NCI-H1092 treated with DMSO at 0.1 percent for 48 hours (cell line): Measurements from ENCODE around the gene FUNDC2.

Source experiments
- DNase-seq: peaks from one replicate; lab custom pipeline; 2025; lab: John Stamatoyannopoulos, UW

Gene FUNDC2

GRCh38 chrX:155023907-155024833 lies 2.5 kb upstream of the FUNDC2 start:
- DNase-seq = no peak

GRCh38 chrX:155026420-155026726 lies 271 bp upstream of the FUNDC2 start:
- DNase-seq = no peak

- DNase-seq = peak; percentile 57
These were observed 944 bp downstream of the FUNDC2 start for GRCh38 chrX:155027509-155028066.

GRCh38 chrX:155028129-155028528 lies 1.5 kb downstream of the FUNDC2 start:
- DNase-seq = peak; percentile 50

- DNase-seq = no peak
These were observed 2.2 kb downstream of the FUNDC2 start for GRCh38 chrX:155028877-155029291.

- DNase-seq = no peak
These were observed 5.0 kb downstream of the FUNDC2 start for GRCh38 chrX:155031657-155032056.

- DNase-seq = no peak
These were observed 9.0 kb downstream of the FUNDC2 start for GRCh38 chrX:155035688-155036087.

GRCh38 chrX:155046129-155046810 lies 19.6 kb downstream of the FUNDC2 start:
- DNase-seq = no peak

- no peak for DNase-seq
These were observed 20.3 kb downstream of the FUNDC2 start for GRCh38 chrX:155046811-155047528.

GRCh38 chrX:155048977-155049619 lies 22.5 kb downstream of the FUNDC2 start:
- peak; percentile 29 for DNase-seq

GRCh38 chrX:155052738-155053498 lies 26.3 kb downstream of the FUNDC2 start:
- DNase-seq = no peak

- no peak for DNase-seq
These were observed 27.0 kb downstream of the FUNDC2 start for GRCh38 chrX:155053656-155054055.

GRCh38 chrX:155054255-155054654 lies 27.6 kb downstream of the FUNDC2 start:
- DNase-seq = no peak

GRCh38 chrX:155055494-155055893 lies 28.9 kb downstream of the FUNDC2 start:
- no peak for DNase-seq

- no peak for DNase-seq
These were observed 29.8 kb downstream of the FUNDC2 start for GRCh38 chrX:155056471-155056870.

- peak; percentile 33 for DNase-seq
These were observed 30.5 kb downstream of the FUNDC2 start for GRCh38 chrX:155056877-155057792.

- no peak for DNase-seq
These were observed 35.1 kb downstream of the FUNDC2 start for GRCh38 chrX:155061760-155062159.

GRCh38 chrX:155065035-155065734 lies 38.5 kb downstream of the FUNDC2 start:
- DNase-seq = no peak

- no peak for DNase-seq
These were observed 41.5 kb downstream of the FUNDC2 start for GRCh38 chrX:155068165-155068564.
